GM21717 (cell line): ENCODE data around the gene ACAA1.

Experiments used
- ATAC-seq: cut with Tn5 transposase; IDR thresholded peaks from one replicate; pipeline ENCODE4 v1.9.1; 2021; ENCODE audit warnings: mild to moderate bottlenecking, moderate library complexity; ENCODE audit not compliant: unreplicated experiment

Gene ACAA1

DNA sequence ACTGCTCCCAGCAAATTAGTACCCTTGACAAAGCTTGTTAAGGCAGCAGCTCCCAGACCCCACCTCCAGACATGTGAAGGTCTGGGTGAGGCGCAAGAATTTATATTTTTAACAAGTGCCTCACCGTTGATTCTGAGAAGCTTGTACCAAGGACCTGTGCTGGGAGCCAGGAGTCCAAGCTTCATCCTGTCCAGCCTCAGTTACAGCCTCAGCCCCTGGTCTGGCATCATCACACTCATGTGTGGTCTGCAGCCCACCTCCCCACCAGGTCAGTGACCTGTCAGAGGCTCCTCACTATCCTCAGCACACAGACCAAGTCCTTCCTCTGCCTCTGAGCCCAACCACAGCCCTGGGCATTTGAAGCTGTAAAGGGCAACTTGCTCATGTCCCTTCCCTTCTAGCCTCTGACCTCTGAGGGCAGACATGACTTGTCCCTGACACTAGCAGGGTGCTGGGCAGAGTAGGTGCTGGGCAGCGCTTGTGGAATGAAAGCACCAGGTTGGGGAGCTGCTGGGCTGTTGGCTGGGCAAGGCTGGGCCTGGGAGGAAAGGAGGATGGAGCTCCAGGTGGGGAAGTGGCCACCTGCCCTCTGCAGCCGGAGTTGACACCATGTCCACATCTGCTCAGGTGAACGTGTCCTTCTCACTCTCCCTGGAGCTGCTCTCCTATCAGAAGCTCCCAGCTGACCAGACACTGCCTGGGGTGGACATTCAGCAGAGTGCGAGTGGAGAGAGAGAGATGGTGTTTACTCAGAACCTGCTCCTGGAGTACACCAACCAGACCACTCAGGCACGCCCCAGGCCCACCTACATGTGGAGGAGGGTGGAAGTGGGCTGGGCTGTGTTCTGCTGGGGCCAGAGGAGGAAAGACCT is 16.9 kb downstream of the ACAA1 start:
- no peak for ATAC-seq

DNA sequence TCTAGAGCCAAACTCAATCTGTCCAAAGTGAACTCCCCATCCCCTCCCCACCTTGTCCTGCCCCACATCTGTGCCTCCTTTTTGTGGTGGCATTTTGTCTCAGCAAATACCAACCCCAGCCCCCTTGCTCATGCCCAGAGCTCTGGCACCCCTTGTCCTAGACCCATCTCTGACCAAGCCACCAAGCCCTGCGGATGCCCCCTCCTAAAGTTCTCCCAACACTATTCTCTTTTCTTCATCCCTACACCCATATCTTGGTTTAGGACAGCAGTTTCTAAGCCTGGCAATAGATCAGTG is 17.7 kb downstream of the ACAA1 start:
- ATAC-seq, result no peak

DNA sequence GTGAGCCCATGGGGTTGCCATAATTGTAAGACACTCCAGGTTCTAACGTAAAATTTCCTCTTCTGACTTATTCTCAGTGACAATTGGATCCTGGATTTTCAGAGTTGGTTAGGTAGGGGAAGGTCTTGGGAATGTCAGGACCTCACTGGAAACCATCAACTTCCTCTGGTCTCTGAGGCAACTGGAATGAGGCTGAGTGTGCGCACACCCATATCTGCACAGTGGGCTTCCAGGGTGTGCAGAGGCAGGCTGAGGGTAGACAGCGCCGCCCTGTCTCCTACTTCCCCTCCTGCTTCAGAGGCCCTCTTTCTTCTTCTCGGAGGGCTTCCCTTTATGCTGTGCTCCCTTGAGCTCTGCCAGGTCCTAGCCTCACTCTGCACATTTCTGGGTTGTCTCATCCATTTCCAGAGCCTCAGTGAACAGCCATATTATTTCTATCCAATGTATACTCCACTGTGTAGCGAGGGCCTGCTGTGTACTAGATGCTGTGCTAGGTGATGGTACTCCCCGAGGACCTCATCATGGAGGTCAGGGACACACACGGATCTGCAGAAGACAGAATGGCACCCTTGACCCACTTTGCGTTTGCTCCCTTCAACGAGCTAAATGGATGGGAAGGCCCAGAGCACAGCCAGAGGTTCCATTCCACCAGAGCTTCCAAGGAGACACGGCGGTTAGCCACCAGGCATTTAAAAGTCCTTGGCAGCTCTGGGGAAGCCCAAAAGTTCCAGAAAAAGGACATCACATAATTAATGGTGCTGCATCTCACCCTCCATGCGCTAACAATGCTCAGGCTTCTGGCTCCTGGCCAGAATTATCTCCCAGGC is 18.3 kb downstream of the ACAA1 start:
- no peak for ATAC-seq

DNA sequence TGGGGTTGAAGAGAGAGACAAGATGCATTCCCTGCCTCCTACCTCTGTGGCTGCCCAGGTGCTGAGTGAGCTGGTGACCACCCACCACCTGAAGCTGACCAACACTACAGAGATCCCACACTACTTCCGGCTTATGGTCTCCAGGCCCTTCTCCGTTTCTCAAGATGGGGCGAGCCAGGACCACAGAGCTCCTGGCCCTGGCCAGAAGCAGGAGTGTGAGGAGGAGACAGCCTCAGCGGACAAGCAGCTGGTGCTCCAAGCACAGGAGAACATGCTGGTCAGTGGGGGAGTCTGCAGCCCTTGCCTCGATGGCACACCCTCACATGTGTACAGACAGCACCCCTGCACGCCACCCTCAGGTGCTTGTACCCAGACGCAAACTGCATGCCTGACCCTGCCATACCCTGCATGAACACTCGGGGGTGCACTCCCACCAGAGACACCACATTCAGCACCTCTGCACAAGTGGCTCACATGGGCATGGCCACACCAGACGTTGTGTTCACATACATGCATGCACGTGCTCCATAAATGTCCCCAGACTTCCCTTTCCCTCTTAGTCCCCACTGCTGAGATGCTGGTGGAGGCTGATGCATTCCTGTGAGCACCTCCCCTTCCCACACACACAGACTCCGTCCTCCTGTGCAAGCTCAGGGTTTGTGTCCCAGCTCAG is 19.0 kb downstream of the ACAA1 start:
- ATAC-seq, result no peak

DNA sequence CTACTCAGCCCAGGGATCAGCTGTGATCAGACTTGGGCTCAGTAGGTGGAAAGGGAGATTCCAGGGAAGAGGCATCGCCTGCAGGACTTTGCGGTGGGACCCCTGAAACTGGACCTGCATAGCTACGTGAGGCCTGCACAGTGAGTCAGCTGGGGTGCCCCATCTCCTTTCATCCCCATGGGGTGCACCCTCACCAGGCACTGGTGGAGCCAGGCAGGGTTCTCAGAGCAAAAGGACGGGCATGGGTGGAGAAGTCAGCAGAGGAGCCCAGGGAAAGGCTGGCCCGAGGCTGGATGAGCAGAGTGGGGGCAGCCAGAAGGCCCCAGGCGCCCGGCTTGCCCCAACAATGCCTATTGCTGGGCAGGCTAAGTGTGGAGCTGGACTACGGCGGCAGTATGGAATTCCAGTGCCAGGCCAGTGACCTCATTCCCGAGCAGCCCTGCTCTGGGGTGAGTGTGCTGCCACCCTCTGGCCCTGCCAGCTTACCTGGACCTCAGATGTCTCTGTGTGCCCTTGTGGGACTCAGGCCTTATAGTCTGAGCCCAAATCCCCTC is 19.7 kb downstream of the ACAA1 start:
- no peak for ATAC-seq

DNA sequence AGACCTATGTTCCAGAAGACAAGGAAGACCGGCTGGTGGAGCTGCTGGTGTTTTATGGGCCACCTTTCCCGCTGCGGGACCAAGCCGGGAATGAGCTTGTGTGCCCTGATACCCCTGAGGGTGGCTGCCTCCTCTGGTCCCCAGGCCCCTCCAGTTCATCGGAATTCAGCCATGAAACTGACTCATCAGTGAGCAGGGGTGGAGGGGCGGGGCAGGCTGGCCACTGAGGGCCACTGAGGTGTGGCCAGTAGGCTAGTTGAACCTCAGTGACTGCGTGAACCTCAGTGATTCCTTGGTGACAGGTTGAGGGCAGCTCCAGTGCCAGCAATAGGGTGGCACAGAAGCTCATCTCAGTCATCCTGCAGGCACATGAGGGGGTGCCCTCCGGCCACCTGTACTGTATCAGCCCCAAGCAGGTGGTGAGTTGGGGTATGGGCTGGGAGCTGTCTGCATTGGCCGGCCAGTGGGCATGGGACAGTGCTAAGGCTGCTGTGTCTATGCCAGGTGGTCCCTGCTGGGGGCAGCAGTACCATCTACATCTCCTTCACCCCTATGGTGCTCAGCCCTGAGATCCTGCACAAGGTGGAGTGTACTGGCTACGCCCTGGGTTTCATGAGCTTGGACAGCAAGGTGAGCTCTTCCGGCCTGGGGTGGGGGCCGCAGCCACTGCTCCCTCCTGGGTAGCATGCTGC is 20.3 kb downstream of the ACAA1 start:
- no peak for ATAC-seq

DNA sequence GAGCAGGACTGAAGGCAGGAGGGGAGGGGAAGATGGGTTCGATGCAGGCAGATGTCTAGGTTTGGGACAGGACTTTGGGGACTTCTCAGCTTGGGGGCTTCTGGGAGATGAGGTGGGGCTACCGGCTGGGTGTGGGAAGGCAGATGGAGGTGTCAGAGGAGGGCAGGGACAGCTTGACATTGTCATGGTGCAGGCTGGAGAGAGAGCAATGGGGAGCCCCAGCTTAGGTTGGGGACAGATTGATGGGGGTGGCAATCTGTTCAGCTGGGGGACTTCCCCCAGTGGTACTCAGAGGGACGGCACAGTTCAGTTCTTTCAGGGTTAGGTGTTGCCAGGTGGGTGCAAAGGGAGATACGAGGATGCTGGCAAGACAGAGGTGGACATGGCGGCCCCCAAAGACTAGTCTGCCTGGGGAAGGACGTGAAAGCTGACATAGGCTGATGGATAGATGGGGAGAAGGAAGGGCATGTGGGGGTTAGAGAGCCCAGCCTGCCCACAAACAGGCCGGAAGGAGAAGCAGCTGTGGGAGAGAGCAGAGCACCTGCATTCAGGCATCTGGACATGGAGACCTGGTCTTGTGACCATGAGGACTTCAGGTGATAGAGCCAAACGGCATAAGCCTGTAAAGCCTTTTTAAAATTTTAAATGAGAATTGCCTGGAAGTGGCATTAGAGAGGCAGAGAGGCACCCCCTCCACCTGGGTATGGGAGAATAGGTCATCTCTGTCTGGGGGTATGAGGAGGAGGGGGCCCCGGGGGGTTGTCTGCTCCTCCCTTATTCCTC is 21.1 kb downstream of the ACAA1 start:
- ATAC-seq, result no peak

DNA sequence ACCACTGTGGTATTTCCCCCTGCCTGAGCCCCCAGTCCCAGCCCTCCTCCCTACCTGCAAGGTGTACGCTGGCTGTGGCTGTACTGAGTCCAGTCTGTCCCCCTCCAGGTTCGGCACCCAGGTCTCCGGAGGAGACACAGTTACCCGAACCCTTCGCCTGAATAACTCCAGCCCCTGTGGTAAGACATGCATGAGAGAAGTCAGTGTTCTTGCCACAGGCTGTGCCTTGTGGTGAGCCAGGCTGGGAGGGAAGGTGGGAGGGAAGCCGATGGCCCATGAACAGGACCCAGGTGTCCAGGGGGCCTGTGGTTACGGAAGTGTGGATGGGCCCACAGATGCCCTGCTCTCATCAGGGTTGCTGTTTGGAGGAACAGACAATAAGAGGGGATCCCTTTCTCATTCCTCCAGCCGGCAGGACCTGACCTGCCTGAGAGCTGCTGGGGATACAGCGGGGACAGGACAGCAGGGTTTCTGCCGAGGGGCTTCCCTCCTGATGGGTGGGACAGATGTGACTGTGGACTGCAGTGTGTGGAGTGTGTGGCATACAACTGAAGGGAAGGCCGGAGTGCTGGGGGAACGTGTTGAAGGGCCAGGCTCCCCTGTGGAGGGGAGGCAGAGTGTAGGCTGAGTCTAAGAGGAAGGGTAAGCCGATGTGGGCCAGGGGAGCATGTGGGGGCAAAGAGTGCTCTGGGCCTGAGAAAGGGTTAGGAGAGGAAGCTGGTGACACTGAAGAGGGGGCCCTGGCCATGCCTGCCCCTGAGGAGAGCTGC is 21.9 kb downstream of the ACAA1 start:
- ATAC-seq, result no peak

DNA sequence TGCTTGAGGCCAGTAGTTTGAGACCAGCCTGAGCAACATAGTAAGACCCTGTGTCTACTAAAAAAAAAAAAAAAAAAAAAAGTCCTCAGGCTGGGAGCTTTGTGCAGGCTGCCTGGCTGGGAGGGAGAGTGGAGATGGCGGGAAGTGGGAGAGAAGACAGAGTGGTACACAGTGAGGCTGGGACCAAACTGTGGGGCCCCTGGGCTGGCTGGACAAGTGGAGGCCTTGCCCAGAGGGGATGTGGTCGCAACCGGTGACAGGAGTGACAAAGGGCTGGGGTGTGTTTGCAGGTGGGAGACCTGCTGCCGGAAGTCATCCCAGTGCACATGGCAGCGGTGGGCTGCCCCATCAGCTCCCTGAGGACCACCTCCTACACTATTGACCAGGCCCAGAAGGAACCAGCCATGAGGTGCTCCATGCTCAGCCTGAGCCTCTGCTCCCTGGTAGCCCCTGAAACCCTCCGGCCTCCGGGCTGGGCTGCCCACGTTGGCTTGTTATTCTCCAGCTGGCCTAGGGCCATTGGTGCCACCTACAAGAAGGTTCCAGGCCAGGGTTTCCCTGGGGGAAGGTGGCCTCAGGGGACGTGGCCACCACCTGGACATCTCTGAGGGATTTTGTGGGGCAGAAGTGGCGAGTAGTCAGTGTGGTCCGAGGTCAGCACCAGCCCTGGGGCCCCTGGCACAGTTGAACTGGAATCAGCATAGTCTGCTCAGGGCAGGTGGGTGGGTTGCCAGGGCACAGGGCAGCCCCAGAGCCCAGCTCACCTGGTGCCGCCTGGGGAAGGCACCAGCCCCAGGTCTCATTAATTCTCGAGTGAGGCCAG is 22.7 kb downstream of the ACAA1 start:
- no peak for ATAC-seq

DNA sequence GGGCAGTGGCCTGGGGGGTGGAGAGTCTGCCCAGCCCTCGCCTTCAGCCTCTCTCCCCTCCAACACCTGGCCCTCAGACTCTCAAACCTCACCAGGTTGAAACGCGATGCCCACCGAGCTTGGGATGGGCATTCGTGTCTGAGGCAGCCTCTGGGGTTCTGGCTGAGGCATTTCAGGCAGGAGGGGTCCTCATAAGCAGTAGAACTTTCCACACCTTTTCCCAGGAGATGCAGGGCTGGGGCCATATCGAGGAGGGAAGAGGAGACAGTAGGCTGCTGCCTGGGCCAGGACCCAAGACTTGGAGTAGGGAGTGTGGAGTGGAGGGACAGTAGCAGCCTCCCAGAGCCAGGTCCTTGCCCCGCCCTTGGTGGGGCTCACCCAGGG is 24.6 kb downstream of the ACAA1 start:
- no peak for ATAC-seq

DNA sequence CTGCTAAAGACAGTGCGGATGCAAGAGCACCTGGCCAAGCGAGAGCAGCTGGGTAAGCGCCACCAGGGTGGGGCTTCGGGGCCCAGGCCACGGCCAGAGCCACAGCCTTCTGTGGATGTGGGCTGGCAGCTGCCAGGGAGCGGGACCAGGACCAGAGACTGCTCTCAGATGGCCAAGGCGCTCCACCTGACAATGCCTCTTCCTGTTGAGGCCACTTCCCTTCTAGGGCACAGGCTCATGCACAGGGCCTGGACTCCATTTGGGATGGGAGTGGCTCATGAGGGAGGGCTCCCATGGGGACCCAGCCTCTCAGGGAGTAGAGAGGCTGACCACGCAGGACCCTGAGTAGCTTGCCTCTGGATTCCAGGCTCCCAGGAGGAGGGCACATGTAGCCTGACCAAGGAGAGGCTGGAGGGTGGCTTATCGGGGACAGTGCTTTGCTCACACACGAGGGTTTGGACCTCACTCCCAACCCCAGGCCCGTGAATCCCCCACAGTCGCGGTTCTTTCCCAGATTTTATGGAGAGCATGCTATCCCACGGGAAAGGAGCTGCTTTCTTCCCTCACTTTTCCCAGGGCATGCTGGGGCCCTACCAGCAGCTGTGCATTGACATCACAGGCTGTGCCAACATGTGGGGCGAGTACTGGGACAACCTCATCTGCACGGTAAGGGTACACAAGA is 25.1 kb downstream of the ACAA1 start:
- ATAC-seq, result no peak

DNA sequence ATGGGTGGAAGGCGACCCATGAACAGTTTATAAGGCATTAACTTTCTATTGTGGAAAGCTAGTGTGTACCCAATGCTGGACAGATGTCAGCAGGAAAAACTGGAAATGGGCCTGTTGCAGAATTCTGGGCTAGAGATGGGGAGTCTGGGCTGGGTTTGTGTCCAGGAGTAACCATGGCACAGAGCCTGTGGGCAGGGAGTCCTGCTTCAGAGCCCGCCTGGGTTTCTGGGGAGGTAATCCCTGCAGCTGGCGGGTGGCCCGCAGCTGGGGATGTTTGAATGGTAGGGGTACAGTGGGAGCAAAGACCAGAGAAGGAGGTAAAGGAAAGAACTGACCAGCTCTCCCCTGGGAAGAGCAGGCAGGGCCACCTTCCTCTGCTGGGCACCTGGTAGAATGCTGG is 25.7 kb downstream of the ACAA1 start:
- no peak for ATAC-seq

DNA sequence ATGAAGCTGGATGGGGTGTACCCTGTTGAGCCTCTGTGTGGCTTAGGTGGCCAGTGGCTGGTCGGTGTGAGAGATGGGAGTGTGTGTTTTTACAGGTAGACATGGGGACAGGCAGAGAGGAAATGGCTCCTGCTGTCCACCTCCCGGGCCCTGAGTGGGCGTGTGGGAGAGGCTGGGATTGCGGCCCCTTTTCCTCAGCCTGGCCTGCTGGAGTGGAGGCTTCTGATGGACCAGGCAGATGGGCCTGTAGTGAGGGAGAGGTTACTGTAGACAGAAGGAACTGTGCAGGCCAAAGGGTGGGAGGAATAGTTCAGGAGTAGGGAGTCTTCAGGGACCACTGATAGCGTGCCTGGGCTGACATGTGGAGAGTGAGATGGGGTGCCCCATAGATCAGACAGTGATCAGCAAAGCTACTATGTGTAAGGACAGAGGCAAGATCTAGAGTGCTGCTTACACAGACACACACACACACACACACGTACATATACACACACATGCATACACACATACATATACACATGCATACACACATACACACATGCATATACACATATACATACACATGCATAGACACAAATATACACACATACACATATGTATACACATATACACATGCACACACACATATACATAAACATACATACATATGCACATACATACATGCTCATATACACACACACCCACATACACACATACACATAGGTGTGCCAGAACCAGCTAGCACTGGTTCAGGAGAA is 26.4 kb downstream of the ACAA1 start:
- no peak for ATAC-seq

DNA sequence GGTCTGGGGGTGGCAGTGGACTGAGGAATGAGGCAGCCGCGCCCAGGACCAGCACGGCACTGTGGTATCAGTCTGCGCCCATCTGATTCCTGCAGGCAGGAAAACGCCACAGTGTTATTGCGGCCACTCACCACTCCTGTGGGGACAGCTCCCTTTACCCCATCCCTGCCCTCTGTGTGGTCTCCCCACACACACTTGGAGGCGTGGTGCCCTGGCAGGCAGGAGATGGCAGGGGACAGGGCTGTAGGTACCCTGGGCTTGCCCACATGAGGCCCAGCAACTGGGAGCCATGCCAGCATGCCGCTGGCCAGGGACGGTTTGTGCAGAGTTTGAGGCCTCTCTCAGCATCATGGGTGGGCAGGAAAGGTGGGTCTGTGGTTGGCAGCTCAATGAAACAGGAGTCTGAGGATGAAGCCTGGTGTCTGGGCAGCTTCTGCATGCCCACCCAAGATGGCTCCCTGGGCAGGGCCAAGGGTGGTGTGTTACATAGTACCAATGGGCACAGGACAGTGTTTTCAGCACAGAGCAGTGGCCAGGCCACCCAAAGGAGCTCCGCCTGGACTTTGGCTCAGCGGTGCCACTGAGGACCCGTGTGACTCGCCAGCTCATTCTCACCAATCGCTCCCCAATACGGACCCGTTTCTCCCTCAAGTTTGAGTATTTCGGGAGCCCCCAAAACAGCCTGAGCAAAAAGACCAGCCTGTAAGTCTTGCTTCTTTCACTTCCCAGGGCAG is 27.2 kb downstream of the ACAA1 start:
- ATAC-seq, result no peak

DNA sequence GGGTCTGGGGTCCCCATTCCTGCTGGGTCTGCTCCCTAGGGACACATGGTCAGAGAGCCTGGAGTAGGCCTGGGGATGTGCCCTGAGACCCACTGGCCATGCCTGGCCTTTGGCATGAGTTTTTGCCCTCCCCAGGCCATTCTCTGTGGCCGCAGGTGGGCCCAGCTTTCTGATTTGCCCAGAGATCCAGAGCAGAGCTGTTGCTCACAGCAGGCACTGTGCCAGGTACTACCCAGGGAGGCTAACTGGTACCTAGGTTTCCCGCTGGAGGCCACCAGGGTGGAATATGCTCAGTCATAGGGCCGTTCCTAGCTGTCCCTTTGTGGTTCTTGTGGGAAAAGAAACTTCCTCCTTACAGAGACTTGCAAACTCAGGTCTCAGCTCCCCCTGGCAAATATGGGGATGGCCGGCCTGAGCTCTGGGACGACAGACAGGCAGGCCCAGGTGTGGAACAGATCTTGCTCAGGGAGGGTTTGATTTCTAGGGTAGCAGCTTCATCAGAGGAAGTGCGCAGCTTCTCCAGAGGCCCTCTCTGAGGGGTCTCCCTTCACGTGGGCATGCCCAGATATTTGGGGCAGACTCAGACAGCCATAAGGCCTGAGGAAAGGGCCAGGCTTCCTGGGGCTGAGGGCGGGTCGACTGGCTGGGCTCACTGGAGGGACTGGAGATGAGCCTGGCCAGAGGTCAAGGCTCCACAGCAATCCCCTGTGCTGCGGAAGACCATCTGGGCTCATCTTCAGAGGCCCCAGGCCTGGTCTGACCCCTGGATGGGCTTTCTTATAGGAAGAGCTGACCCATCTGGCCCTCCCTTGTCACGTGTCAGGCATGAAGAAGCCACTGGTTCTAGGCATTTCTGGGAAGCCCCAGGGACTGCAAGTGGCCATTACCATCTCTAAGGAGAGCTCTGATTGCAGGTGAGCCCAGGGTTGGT is 28.0 kb downstream of the ACAA1 start:
- no peak for ATAC-seq
